H9 (cell line): ENCODE results near the gene MCL1. TPM values are rescaled to one million over a fixed set of nuclear protein-coding genes. Genes with fewer than 3 reads are reported as not detected.

Experiments
- DNase-seq: peaks from one replicate; pipeline ENCODE4 v3.0.0-alpha.2; 2017
- H2AFZ ChIP-seq: one replicate; pipeline ENCODE4 v1.6.1; 2013; ENCODE audit warnings: mild to moderate bottlenecking, low read length, control low read depth, moderate library complexity
- H2AK5ac ChIP-seq: 2 replicates; pipeline ENCODE4 v1.6.1; 2013; ENCODE audit warnings: low read length, control low read depth, mixed read lengths; ENCODE audit not compliant: insufficient read length
- H2BK120ac ChIP-seq: one replicate; pipeline ENCODE4 v1.6.1; 2013; ENCODE audit warnings: low read depth, mild to moderate bottlenecking, low read length, control low read depth, inconsistent platforms; ENCODE audit not compliant: poor library complexity, severe bottlenecking
- H2BK12ac ChIP-seq: 2 replicates; pipeline ENCODE4 v1.6.1; 2013; ENCODE audit warnings: low read length, control low read depth, mixed read lengths, low read depth; ENCODE audit not compliant: insufficient read length
- H2BK15ac ChIP-seq: 2 replicates; pipeline ENCODE4 v1.6.1; 2013; ENCODE audit warnings: low read depth, low read length, control low read depth
- H2BK20ac ChIP-seq: one replicate; pipeline ENCODE4 v1.6.1; 2013; ENCODE audit warnings: low read depth, mild to moderate bottlenecking, low read length, control low read depth, inconsistent platforms; ENCODE audit not compliant: poor library complexity, severe bottlenecking
- H2BK5ac ChIP-seq: 2 replicates; pipeline ENCODE4 v1.6.1; 2013; ENCODE audit warnings: low read length, control low read depth, mixed read lengths; ENCODE audit not compliant: insufficient read length
- H3K14ac ChIP-seq: 2 replicates; pipeline ENCODE4 v1.6.1; 2013; ENCODE audit warnings: low read length, control low read depth; ENCODE audit not compliant: insufficient read depth
- H3K18ac ChIP-seq: 2 replicates; pipeline ENCODE4 v1.6.1; 2013; ENCODE audit warnings: low read depth, mild to moderate bottlenecking, mixed read lengths, low read length, control low read depth; ENCODE audit not compliant: insufficient read length
- H3K23ac ChIP-seq: 2 replicates; pipeline ENCODE4 v1.6.1; 2013; ENCODE audit warnings: low read length, control low read depth, mixed read lengths, low read depth; ENCODE audit not compliant: insufficient read length
- H3K23me2 ChIP-seq: 2 replicates; pipeline ENCODE4 v1.6.1; 2013; ENCODE audit warnings: low read depth, mild to moderate bottlenecking, mixed read lengths, low read length, control low read depth; ENCODE audit not compliant: insufficient read length, poor library complexity, severe bottlenecking
- H3K27ac ChIP-seq: 2 replicates; pipeline ENCODE4 v1.5.1; 2013; ENCODE audit warnings: low read length, control low read depth, mixed read lengths, low read depth; ENCODE audit not compliant: insufficient read length
- H3K27me3 ChIP-seq: 2 replicates; pipeline ENCODE4 v1.6.1; 2013; ENCODE audit warnings: low read length, control low read depth, inconsistent platforms; ENCODE audit not compliant: insufficient read depth
- H3K4ac ChIP-seq: 2 replicates; pipeline ENCODE4 v1.6.1; 2013; ENCODE audit warnings: low read depth, mild to moderate bottlenecking, control low read depth, inconsistent platforms, low read length, moderate library complexity
- H3K4me1 ChIP-seq: 2 replicates; pipeline ENCODE4 v1.6.1; 2013; ENCODE audit warnings: low read length, control low read depth, inconsistent platforms; ENCODE audit not compliant: insufficient read depth
- H3K4me2 ChIP-seq: 2 replicates; pipeline ENCODE4 v1.6.1; 2013; ENCODE audit warnings: low read length, control low read depth, mixed read lengths; ENCODE audit not compliant: insufficient read length, insufficient read depth
- H3K56ac ChIP-seq: 2 replicates; pipeline ENCODE4 v1.6.1; 2013; ENCODE audit warnings: low read depth, mild to moderate bottlenecking, mixed read lengths, low read length, control low read depth; ENCODE audit not compliant: insufficient read length
- H3K79me1 ChIP-seq: 2 replicates; pipeline ENCODE4 v1.6.1; 2013; ENCODE audit warnings: low read depth, mild to moderate bottlenecking, moderate library complexity, low read length, control low read depth, inconsistent platforms; ENCODE audit not compliant: insufficient read depth, poor library complexity, severe bottlenecking
- H3K79me2 ChIP-seq: 2 replicates; pipeline ENCODE4 v1.6.1; 2013; ENCODE audit warnings: low read length, control low read depth, inconsistent platforms; ENCODE audit not compliant: insufficient read depth
- H3K9ac ChIP-seq: 2 replicates; pipeline ENCODE4 v1.6.1; 2013; ENCODE audit warnings: low read length, control low read depth, mixed read lengths; ENCODE audit not compliant: insufficient read length; ENCODE audit errors: extremely low read depth
- H3K9me3 ChIP-seq: one replicate; pipeline ENCODE4 v1.6.1; 2013; ENCODE audit warnings: low read depth, low read length, inconsistent platforms; ENCODE audit not compliant: control insufficient read depth
- H3T11ph ChIP-seq: one replicate; pipeline ENCODE4 v1.6.1; 2013; ENCODE audit warnings: mild to moderate bottlenecking, low read length, control low read depth, inconsistent platforms
- H4K20me1 ChIP-seq: one replicate; pipeline ENCODE4 v1.6.1; 2013; ENCODE audit not compliant: control insufficient read depth, insufficient read length, insufficient read depth
- H4K5ac ChIP-seq: 2 replicates; pipeline ENCODE4 v1.6.1; 2013; ENCODE audit warnings: low read depth, mild to moderate bottlenecking, mixed read lengths, low read length, control low read depth; ENCODE audit not compliant: insufficient read length
- H4K8ac ChIP-seq: replicated peaks from 2 replicates; pipeline ENCODE4 v1.6.1; 2013; ENCODE audit warnings: low read length, control low read depth, mixed read lengths, low read depth; ENCODE audit not compliant: insufficient read length
- H4K91ac ChIP-seq: 2 replicates; pipeline ENCODE4 v1.6.1; 2013; ENCODE audit warnings: low read depth, mild to moderate bottlenecking, moderate library complexity, mixed read lengths, low read length, control low read depth; ENCODE audit not compliant: insufficient read length
- H3K27ac Mint-ChIP-seq, 3 experiments: 2 replicates in 2 of 3; 3 replicates in 1 of 3; pipeline ENCODE4 v1.8.0; 2020 to 2021; ENCODE audit warnings: mixed read lengths in 3 of 3, mild to moderate bottlenecking in 1 of 3, moderate library complexity in 1 of 3
- H3K27me3 Mint-ChIP-seq: 2 replicates; pipeline ENCODE4 v1.8.0; 2021; ENCODE audit warnings: low read depth, mild to moderate bottlenecking, moderate library complexity, mixed read lengths
- H3K36me3 Mint-ChIP-seq, 3 experiments: 2 replicates in 2 of 3; 3 replicates in 1 of 3; pipeline ENCODE4 v1.8.0; 2020 to 2021; ENCODE audit warnings: low read depth in 3 of 3, mixed read lengths in 3 of 3; ENCODE audit not compliant: insufficient read depth in 1 of 3
- H3K4me1 Mint-ChIP-seq, 2 experiments: 2 replicates each; pipeline ENCODE4 v1.8.0; 2020; ENCODE audit warnings: mixed read lengths in 2 of 2
- H3K4me3 Mint-ChIP-seq, 2 experiments: 2 replicates in 1 of 2; 3 replicates in 1 of 2; pipeline ENCODE4 v1.8.0; 2020 to 2021; ENCODE audit warnings: mild to moderate bottlenecking in 2 of 2, mixed read lengths in 2 of 2, moderate library complexity in 1 of 2
- H3K9me3 Mint-ChIP-seq, 2 experiments: 2 replicates in 1 of 2; 3 replicates in 1 of 2; pipeline ENCODE4 v1.8.0; 2020; ENCODE audit warnings: mild to moderate bottlenecking in 2 of 2, mixed read lengths in 2 of 2, moderate library complexity in 1 of 2
- WGBS: extraction: QIAGEN DNeasy Blood & Tissue Kit; methylation state at CpG from one replicate; pipeline ENCODE4 v1.1.7; 2013; ENCODE audit warnings: missing lambda C conversion rate, low lambda C conversion rate, mixed read lengths; ENCODE audit not compliant: insufficient read length; ENCODE audit errors: extremely low coverage; 5-methylcytosine and 5-hydroxymethylcytosine counted together
- total RNA-seq: library from RNA; stranded (reverse); gene quantifications from 2 replicates; pipeline ENCODE4 v1.2.1, GENCODE V29; 2021
- TF ChIP-seq, protein P1 (sequence below): fragments of 200-600 bp; sonication (generic); conservative IDR thresholded peaks from 3 replicates; pipeline ENCODE4 v1.8.0; 2021; ENCODE audit warnings: antibody characterized with exemption, mild to moderate bottlenecking

MCL1 gene
- total RNA-seq, 1 experiment from 2014 or later, result 247 TPM

GRCh38 chr1:150613061-150613920 is 33.9 kb upstream of the MCL1 start:
- Histone ChIP-seq H4K5ac (no peak overlapping the region), H3K4me2 (no peak overlapping the region), H2BK20ac (no peak overlapping the region), H3K23me2 (no peaks in the 10 kb centered on the region), H2BK120ac (no peak overlapping the region), H2BK5ac (no peak overlapping the region), H3T11ph (no peak overlapping the region), H2BK15ac (no peak overlapping the region), H3K27me3 (no peaks in the 10 kb centered on the region), H4K8ac (no peak overlapping the region), H3K79me1 (no peaks in the 10 kb centered on the region), H3K9me3 (no peaks in the 10 kb centered on the region), H3K27ac (no peak overlapping the region), H4K91ac (no peak overlapping the region), H2AFZ (no peak overlapping the region), H3K9ac (no peak overlapping the region), H2BK12ac (no peak overlapping the region), H3K56ac (no peak overlapping the region), H3K4ac (no peak overlapping the region), H3K18ac (no peak overlapping the region), H3K4me1 (no peaks in the 10 kb centered on the region; the same call in 1 of the 2 replicates), H3K79me2 (no peaks in the 10 kb centered on the region), H2AK5ac (no peak overlapping the region), H4K20me1 (no peaks in the 10 kb centered on the region), H3K14ac (no peak overlapping the region), H3K23ac (no peak overlapping the region)
- no peaks in the 10 kb centered on the region; the same call in 1 of the 2 replicates for H3K27me3 Mint-ChIP-seq
- H3K27ac Mint-ChIP-seq, result peak overlapping the region in 2 of 3 experiments; percentile 70 to 82; a peak in 2 of 7 replicates
- no peaks in the 10 kb centered on the region for H3K9me3 Mint-ChIP-seq
- H3K4me3 Mint-ChIP-seq, result no peak overlapping the region
- H3K4me1 Mint-ChIP-seq, result peaks cover 18% of the 10 kb centered on the region in 2 experiments
- TF ChIP-seq, protein P1, sequence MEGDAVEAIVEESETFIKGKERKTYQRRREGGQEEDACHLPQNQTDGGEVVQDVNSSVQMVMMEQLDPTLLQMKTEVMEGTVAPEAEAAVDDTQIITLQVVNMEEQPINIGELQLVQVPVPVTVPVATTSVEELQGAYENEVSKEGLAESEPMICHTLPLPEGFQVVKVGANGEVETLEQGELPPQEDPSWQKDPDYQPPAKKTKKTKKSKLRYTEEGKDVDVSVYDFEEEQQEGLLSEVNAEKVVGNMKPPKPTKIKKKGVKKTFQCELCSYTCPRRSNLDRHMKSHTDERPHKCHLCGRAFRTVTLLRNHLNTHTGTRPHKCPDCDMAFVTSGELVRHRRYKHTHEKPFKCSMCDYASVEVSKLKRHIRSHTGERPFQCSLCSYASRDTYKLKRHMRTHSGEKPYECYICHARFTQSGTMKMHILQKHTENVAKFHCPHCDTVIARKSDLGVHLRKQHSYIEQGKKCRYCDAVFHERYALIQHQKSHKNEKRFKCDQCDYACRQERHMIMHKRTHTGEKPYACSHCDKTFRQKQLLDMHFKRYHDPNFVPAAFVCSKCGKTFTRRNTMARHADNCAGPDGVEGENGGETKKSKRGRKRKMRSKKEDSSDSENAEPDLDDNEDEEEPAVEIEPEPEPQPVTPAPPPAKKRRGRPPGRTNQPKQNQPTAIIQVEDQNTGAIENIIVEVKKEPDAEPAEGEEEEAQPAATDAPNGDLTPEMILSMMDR, result no peak
- DNase-seq, result no peak
- peaks cover 37 to 59% (median 52%) of the 10 kb centered on the region in 3 experiments; a peak in 6 of 7 replicates for H3K36me3 Mint-ChIP-seq
- WGBS, result no CpG with 5 or more reads among the region's 12 CpGs
